Karpas-422 (cell line): ENCODE measurements around the gene PTGS1. TPM values are rescaled to one million over a fixed set of nuclear protein-coding genes. Genes with fewer than 3 reads are reported as not detected.

Experiments
- DNase-seq: peaks from one replicate; pipeline ENCODE4 v3.0.0-alpha.2; 2015
- H2AFZ ChIP-seq: fragments of 200-600 bp; sonication (generic); 2 replicates; pipeline ENCODE4 v1.6.1; 2014; ENCODE audit warnings: antibody characterized with exemption, low read length, mixed read lengths
- H3K27ac ChIP-seq: fragments of 200-600 bp; sonication (generic); 2 replicates; pipeline ENCODE4 v1.5.1; 2014; ENCODE audit warnings: mild to moderate bottlenecking, low read length, moderate library complexity
- H3K27me3 ChIP-seq: fragments of 200-600 bp; sonication (generic); 2 replicates; pipeline ENCODE4 v1.6.1; 2014; ENCODE audit warnings: low read length, mixed read lengths
- H3K36me3 ChIP-seq: fragments of 200-600 bp; sonication (generic); 2 replicates; pipeline ENCODE4 v1.6.1; 2014; ENCODE audit warnings: low read length, mixed read lengths; ENCODE audit not compliant: insufficient read depth
- H3K4me1 ChIP-seq: fragments of 200-600 bp; sonication (generic); 2 replicates; pipeline ENCODE4 v1.6.1; 2014; ENCODE audit warnings: mild to moderate bottlenecking, low read length, mixed read lengths
- H3K4me2 ChIP-seq: fragments of 200-600 bp; sonication (generic); 2 replicates; pipeline ENCODE4 v1.6.1; 2014; ENCODE audit warnings: low read length, low read depth, mild to moderate bottlenecking; ENCODE audit not compliant: poor library complexity, severe bottlenecking
- H3K4me3 ChIP-seq: fragments of 200-600 bp; sonication (generic); 2 replicates; pipeline ENCODE4 v1.5.1; 2014; ENCODE audit warnings: mild to moderate bottlenecking, antibody characterized with exemption, low read length, mixed read lengths
- H3K79me2 ChIP-seq: fragments of 200-600 bp; sonication (generic); 2 replicates; pipeline ENCODE4 v1.6.1; 2014; ENCODE audit warnings: mild to moderate bottlenecking, low read length, mixed read lengths
- H3K9ac ChIP-seq: fragments of 200-600 bp; sonication (generic); 2 replicates; pipeline ENCODE4 v1.6.0; 2014; ENCODE audit warnings: low read length
- H3K9me2 ChIP-seq: fragments of 200-600 bp; sonication (generic), shearing (Covaris generic); replicated peaks from 2 replicates; pipeline ENCODE4 v1.6.0; 2014; ENCODE audit warnings: mild to moderate bottlenecking, low read length, moderate library complexity; ENCODE audit not compliant: insufficient read depth
- H3K9me3 ChIP-seq: fragments of 300-700, 200-600 bp; sonication (generic); 2 replicates; pipeline ENCODE4 v1.6.1; 2014; ENCODE audit warnings: low read length, mixed read lengths
- H4K20me1 ChIP-seq: fragments of 200-600 bp; sonication (generic); 2 replicates; pipeline ENCODE4 v1.6.1; 2014; ENCODE audit warnings: mild to moderate bottlenecking, antibody characterized with exemption, low read length, low read depth; ENCODE audit not compliant: insufficient read depth
- total RNA-seq: library from RNA; depleted of rRNA; stranded (reverse); fragments of >200 nt; shearing (Covaris generic); gene quantifications from 2 replicates; pipeline ENCODE4 v1.2.3, GENCODE V29; 2014; ENCODE audit warnings: low replicate concordance

The PTGS1 gene
- total RNA-seq, 1 experiment from 2014 or later: not detected

DNA sequence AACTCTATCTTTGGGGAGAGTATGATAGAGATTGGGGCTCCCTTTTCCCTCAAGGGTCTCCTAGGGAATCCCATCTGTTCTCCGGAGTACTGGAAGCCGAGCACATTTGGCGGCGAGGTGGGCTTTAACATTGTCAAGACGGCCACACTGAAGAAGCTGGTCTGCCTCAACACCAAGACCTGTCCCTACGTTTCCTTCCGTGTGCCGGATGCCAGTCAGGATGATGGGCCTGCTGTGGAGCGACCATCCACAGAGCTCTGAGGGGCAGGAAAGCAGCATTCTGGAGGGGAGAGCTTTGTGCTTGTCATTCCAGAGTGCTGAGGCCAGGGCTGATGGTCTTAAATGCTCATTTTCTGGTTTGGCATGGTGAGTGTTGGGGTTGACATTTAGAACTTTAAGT lies 21.5 kb downstream of the PTGS1 start:
- no peaks in the 10 kb centered on the region for H3K79me2 ChIP-seq
- no peaks in the 10 kb centered on the region for H3K36me3 ChIP-seq
- DNase-seq: no peak
- no peak overlapping the region for H3K4me2 ChIP-seq
- no peak overlapping the region for H3K4me3 ChIP-seq
- H3K9me3 ChIP-seq: no peaks in the 10 kb centered on the region
- no peak overlapping the region for H3K9ac ChIP-seq
- H3K4me1 ChIP-seq: peaks cover 11% of the 10 kb centered on the region
- no peak overlapping the region for H3K27ac ChIP-seq
- no peaks in the 10 kb centered on the region for H3K9me2 ChIP-seq
- H3K27me3 ChIP-seq: no peaks in the 10 kb centered on the region
- no peak overlapping the region for H2AFZ ChIP-seq
- no peaks in the 10 kb centered on the region for H4K20me1 ChIP-seq

GRCh38 chr9:122392714-122393113 lies 21.9 kb downstream of the PTGS1 start:
- Histone ChIP-seq H3K79me2 (no peaks in the 10 kb centered on the region), H3K9ac (no peak overlapping the region), H3K9me2 (no peaks in the 10 kb centered on the region), H4K20me1 (no peaks in the 10 kb centered on the region), H3K27me3 (no peaks in the 10 kb centered on the region), H3K4me3 (no peak overlapping the region), H3K36me3 (no peaks in the 10 kb centered on the region), H2AFZ (no peak overlapping the region), H3K9me3 (no peaks in the 10 kb centered on the region), H3K4me1 (peaks cover 11% of the 10 kb centered on the region), H3K27ac (no peak overlapping the region), H3K4me2 (no peak overlapping the region)
- DNase-seq: no peak

GRCh38 chr9:122393284-122393983 lies 22.6 kb downstream of the PTGS1 start:
- peaks cover 11% of the 10 kb centered on the region for H3K4me1 ChIP-seq
- H3K9ac ChIP-seq: no peak overlapping the region
- no peak overlapping the region for H3K27ac ChIP-seq
- no peaks in the 10 kb centered on the region for H3K36me3 ChIP-seq
- H4K20me1 ChIP-seq: no peaks in the 10 kb centered on the region
- no peak overlapping the region for H3K4me2 ChIP-seq
- no peaks in the 10 kb centered on the region for H3K9me2 ChIP-seq
- H3K27me3 ChIP-seq: no peaks in the 10 kb centered on the region
- H3K9me3 ChIP-seq: no peaks in the 10 kb centered on the region
- DNase-seq: no peak
- no peaks in the 10 kb centered on the region for H3K79me2 ChIP-seq
- no peak overlapping the region for H2AFZ ChIP-seq
- H3K4me3 ChIP-seq: no peak overlapping the region

GRCh38 chr9:122394265-122395125 lies 23.7 kb downstream of the PTGS1 start:
- Histone ChIP-seq H3K9me2 (no peaks in the 10 kb centered on the region), H3K4me2 (no peak overlapping the region), H3K79me2 (no peaks in the 10 kb centered on the region), H3K9ac (no peak overlapping the region), H2AFZ (no peak overlapping the region), H3K9me3 (no peaks in the 10 kb centered on the region), H3K27me3 (no peaks in the 10 kb centered on the region), H3K4me1 (peaks cover 9% of the 10 kb centered on the region), H4K20me1 (no peaks in the 10 kb centered on the region), H3K4me3 (no peak overlapping the region), H3K27ac (no peak overlapping the region), H3K36me3 (no peaks in the 10 kb centered on the region)
- no peak for DNase-seq

GRCh38 chr9:122396614-122397148 lies 25.9 kb downstream of the PTGS1 start:
- Histone ChIP-seq H3K9me3 (no peaks in the 10 kb centered on the region), H3K9me2 (no peaks in the 10 kb centered on the region), H2AFZ (no peak overlapping the region), H3K27me3 (no peaks in the 10 kb centered on the region), H3K4me3 (no peak overlapping the region), H3K79me2 (no peaks in the 10 kb centered on the region), H3K9ac (no peak overlapping the region), H3K27ac (no peak overlapping the region), H3K36me3 (no peaks in the 10 kb centered on the region), H3K4me2 (no peak overlapping the region), H4K20me1 (no peaks in the 10 kb centered on the region), H3K4me1 (no peaks in the 10 kb centered on the region)
- no peak for DNase-seq

DNA sequence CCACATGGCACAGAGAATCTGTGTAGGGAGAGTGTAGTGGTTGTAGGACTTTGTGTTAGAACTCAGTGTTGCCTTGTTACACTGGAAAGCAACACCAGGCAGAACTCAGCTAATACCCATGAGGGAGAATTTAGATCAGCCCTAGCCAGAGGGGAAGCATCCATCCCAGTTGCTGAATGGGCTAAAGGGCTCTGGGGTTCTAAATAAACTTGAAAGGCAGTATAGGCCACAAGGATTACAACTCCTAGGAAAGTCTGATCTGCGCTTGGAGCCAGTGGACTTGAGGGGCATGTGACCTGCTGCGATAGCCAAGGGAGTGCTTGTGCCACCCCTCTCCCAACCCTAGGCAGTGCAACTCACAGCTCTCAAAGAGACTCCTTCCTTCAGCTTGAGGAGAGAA lies 26.9 kb downstream of the PTGS1 start:
- DNase-seq: no peak
- no peaks in the 10 kb centered on the region for H3K27me3 ChIP-seq
- no peaks in the 10 kb centered on the region for H3K9me2 ChIP-seq
- H2AFZ ChIP-seq: no peak overlapping the region
- H3K79me2 ChIP-seq: no peaks in the 10 kb centered on the region
- H3K27ac ChIP-seq: no peak overlapping the region
- H3K4me3 ChIP-seq: no peak overlapping the region
- H4K20me1 ChIP-seq: no peaks in the 10 kb centered on the region
- H3K9ac ChIP-seq: no peak overlapping the region
- H3K9me3 ChIP-seq: no peaks in the 10 kb centered on the region
- no peaks in the 10 kb centered on the region for H3K4me1 ChIP-seq
- no peak overlapping the region for H3K4me2 ChIP-seq
- H3K36me3 ChIP-seq: no peaks in the 10 kb centered on the region

GRCh38 chr9:122398371-122398924 lies 27.6 kb downstream of the PTGS1 start:
- Histone ChIP-seq H3K27ac (no peak overlapping the region), H3K27me3 (no peaks in the 10 kb centered on the region), H3K79me2 (no peaks in the 10 kb centered on the region), H3K9me3 (no peaks in the 10 kb centered on the region), H3K4me3 (no peak overlapping the region), H3K4me2 (no peak overlapping the region), H4K20me1 (no peaks in the 10 kb centered on the region), H3K4me1 (no peaks in the 10 kb centered on the region), H2AFZ (no peak overlapping the region), H3K9me2 (no peaks in the 10 kb centered on the region), H3K9ac (no peak overlapping the region), H3K36me3 (no peaks in the 10 kb centered on the region)
- no peak for DNase-seq

GRCh38 chr9:122401896-122402295 lies 31.1 kb downstream of the PTGS1 start:
- no peaks in the 10 kb centered on the region for H3K79me2 ChIP-seq
- no peak overlapping the region for H3K27ac ChIP-seq
- H3K36me3 ChIP-seq: no peaks in the 10 kb centered on the region
- H4K20me1 ChIP-seq: no peaks in the 10 kb centered on the region
- DNase-seq: no peak
- H3K27me3 ChIP-seq: no peaks in the 10 kb centered on the region
- H3K9me2 ChIP-seq: no peaks in the 10 kb centered on the region
- no peak overlapping the region for H2AFZ ChIP-seq
- H3K9ac ChIP-seq: no peak overlapping the region
- H3K9me3 ChIP-seq: no peaks in the 10 kb centered on the region
- no peak overlapping the region for H3K4me3 ChIP-seq
- no peaks in the 10 kb centered on the region for H3K4me1 ChIP-seq
- H3K4me2 ChIP-seq: no peak overlapping the region
